Middle frontal gyrus (tissue), 1 donor: ENCODE measurements around the gene STX18.
A peak's percentile ranks its signal among the peaks of the same experiment; 100 is the strongest.

Experiments used
- DNase-seq: peaks from one replicate; pipeline ENCODE4 v3.0.0-alpha.2; 2015; ENCODE audit warnings: low spot score; ENCODE audit errors: extremely low spot score

The STX18 gene

DNA sequence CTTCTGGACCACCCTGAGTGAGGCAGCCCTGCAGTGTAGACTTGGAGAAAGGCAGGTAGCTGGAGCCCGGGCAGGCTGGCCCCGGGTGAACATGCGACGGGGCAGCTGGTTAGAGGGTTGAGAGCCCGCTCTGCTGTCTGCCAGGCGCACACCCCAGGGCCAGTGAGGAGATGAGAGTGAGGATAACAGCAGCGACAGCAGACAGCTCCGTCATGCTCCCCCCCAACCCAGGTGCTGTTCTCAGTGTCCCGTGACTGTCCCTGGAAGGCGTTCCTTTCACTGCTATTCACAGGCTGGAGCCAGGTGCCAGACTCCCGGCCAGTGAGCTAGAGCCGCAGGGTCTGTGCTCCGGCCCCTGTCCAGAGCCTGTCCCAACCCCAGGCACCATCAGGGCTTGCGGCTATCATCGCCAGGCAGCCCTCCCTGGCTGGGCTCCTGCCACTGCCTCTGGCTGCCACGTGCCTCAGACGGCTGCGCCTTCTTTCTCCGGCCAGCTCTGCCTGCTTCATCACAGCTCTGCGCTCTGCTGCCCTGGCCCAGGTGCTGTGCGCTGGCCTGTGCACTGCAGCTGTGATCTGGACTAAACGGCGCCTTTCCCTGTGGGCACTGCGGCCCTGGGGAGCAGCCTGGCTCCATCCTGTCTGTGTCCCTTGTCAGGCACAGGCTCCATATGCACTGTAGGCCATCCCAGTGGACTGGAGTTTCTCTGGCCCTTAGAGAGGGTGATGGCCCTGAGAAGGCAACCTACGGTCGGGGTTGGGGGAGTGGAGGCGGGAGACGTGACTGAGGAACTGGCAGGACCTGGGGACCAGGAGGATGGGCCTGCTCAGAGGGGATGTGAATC is 135.2 kb downstream of the STX18 start:
- no peak for DNase-seq

DNA sequence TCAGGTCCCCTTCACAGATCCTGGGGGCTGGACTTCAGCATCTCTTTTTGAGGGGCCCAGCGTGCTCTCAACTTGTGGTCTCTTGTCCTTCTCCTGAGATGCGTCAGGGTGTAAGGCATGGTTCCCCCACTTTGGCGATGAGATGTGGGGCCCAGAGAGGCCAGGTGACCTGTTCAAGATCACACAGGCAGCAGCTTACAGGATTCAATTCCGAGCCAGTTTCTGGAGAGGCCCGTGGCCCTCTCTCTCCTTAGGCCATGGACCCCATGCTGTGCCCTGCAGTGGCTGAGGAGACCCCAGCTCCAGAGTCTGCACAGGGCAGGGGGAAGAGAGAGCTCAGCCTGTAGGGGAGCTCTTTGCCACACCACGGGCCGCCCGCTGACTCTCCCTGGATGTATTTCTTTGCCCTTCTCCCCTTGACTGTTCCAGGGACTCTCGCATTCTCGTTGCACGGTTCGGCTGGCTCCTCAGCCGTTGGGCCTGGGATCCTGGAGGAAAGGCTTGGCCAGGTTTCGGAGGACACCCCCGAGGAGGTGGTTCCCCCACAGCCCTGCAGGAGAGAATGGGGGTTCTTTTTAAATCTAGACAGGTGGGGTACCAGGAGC is 136.4 kb downstream of the STX18 start:
- DNase-seq: no peak

DNA sequence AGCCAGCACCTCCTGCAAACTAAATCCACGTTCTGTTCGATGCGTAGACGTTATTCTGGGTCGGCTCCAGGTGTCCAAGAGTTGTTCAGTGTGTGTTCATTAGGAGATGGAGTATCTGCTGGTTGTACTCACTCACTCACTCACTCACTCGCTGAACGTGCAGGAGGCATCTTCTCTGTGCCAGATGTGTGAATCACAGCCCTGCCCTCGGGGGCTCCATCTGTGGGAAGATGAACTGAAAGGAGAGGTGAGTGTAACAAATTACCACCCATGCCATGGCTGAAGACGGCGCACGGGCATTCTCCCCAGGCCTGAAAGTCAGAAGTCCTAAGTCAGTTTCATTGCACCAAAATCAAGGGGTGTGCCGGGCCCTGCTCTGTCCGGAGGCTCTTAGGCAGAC is 138.9 kb downstream of the STX18 start:
- no peak for DNase-seq

DNA sequence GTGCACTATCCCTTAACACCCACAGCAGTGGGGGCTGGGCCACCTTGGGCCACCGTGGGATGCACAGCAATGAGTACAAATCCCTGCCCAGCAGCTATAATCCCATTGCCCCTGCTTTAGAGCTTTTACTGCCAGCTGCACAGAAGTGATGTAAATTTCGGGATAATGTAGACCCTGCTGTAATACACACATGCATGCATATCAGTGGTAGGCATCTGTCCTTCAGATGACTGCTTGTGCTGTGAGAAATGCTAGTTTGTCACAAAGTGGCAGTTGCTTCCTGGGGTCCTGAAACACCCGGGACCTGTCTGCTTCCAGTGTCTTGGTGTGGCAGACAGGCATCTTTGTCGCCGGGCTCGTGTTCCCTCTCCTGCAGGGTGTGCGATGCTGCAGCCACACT is 140.8 kb downstream of the STX18 start:
- no peak for DNase-seq

DNA sequence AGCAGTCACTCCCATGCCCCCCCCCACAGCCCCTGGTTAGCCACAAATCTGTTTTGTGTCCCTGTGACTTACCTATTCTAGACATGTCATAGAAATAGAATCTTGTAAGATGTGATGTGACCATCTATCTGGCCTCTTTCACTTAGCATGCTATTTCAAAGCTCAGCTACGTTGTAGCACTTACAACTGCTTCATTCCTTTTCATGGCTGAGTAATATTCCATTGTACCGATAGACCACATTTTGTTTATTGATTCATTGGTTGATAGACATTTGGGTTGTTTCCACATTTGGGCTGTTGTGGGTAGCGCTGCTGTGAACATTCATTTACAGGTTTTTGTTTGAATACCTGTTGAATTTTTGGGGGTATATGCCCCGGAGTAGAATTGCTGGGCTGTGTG is 143.4 kb downstream of the STX18 start:
- no peak for DNase-seq

DNA sequence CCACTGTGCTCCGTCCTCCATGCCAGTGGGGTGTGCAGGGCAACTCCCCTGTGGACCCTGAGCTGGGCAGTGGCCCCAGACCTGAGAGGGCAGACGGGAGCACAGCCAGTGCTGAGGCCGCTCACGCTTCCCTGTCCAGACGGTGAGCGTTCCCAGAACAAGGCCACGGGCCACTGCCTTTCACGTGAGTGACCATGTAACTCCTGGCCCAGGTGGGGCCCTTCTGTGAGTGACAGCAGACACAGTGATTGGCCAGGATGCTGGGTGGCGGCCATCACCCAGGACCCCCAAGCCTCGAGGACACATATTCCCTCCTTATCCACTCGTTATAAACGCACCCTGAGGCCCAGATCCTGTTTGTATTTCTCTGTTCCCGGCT is 144.4 kb downstream of the STX18 start:
- DNase-seq: no peak

DNA sequence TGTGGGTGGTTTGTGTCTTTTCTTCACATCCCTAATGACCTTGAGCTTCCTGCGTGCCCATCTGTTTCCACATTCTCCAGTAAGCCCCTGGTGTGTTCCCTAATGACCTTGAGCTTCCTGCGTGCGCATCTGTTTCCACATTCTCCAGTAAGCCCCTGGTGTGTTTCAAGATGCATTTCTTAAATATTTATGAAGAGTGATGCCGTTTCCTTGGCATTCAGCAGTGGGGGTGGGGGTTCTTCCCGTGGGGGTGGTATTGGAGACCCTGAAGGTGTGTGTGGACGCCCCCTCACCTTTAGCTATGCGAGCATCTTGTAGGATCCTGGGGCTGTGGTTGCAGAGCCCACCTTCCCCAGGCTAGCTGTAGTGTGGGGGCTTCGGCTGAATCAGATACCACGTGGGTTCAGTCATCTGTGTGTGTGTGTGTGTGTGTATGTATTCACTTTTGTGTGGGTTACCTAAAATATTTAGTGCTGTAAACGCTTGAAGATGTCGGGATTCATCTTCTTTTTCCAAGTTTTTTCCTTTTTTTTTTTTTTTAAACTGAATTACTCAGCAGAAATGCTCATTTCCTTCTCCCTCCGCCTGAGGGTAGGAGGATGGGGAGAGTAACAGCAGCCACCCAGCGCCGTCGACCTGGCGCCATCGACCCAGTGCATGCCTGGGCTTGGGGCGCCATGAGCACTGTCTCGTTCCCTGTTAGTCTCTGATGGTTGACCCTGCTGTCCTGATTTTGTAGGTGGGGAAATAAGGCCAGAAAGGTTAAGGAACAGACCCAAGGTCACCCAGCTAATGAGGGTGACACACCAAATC is 145.0 kb downstream of the STX18 start:
- no peak for DNase-seq

DNA sequence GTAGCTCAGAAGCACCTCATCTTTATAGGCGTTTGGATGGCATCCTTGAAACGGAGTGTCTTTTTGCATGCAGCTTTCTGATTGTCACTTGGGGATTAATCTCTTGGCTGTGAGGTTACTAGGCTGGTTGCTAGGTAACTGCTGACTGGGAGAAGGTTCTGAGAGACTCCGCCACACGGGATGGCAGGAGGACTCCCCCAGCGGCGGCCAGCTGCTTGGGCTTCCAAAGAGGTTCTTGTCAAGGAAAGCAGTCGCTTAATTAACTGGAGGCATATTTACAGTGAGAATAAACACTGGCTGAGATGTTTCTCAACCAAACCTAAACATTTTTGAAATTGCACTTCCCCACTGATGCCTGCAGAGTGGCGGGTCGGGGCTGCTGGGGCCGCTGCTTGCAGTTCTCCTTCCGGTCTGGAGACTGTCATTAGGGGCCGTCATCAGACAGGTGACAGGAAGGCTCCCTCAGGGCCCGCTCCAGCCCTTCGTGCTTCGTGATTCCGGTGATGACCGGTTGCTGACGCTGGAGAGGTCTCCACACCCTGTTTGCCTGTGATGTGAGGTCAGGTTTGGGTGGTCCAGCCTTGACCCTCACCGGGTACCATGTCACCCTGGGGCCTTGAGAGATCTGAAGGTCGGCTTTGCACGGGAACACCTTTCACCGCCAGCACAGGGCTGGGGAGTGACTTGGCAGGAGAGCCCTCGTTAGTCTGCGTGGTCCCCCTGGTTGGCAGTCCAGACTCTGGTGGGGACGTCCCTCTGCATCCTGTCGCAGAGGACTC is 145.8 kb downstream of the STX18 start:
- DNase-seq: peak; percentile 32

DNA sequence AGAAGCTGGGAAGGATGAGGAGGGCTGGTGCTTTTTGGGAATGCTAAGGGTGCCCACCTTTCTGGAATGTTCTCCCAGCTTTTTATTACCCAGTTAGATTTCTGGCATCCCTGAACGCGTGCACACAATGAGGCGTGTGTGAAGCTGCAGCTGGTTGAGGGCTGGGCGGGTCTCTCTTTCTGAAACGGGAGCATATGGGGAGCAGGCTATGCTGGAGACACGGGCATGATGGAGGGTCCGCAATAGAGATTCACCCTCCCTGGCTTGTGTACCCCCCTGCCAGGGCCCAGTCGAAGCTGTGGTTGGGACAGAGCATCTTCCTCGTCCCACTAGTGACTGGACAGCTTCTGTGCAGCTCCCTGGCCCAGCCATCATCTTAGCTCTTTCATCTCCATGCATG is 146.5 kb downstream of the STX18 start:
- no peak for DNase-seq

DNA sequence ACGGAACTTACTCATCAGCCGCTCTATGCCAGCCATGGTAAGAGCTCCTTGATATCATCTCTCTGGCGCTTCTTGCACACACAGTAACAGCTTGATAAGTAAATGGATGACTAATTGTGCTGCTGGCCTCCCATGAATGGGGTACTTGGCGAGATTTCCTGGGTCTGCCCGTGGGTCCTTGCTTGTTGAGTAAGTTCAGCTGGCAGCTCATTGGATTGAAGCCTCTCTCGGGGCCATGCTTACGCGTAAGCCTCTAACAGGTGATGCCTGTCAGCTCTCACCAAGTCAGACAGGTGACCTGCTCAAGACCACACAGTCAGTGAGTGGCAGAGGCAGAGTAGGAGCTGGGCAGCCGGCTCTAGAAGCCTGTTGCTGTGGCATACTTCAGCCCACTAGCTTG is 147.2 kb downstream of the STX18 start:
- DNase-seq: no peak

DNA sequence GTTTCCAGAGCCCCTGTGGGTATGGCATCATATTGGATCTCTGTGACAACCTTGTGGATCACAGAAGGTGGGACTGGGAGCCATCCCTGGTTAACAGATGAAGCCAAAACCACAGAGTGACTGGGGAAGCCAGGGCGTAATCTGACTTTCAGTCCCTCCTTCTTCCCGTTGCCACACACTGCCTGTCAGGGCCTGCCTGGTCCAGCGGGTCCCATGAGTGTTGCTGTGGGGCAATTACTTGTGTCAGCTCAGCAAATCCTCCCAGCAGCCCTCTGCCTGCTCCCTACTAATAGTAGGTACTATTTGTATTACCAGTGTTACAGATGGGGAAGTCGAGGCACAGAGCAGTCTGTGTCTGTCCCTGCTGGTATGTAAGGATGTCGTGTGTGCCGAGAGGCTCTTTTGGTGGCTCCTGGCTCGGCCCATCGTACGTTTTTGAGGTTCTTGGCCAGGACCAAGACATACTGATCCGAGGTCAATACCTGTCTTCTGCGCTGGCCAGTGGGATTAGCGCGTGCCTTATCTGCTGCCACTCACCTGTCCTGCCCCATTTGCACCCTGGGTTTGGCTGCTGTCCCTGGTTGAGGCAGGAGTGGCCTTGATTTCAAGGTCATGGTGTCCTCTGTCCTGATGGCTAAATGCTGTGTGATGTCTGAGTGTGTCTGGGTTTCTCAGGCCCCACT is 149.2 kb downstream of the STX18 start:
- DNase-seq: no peak

DNA sequence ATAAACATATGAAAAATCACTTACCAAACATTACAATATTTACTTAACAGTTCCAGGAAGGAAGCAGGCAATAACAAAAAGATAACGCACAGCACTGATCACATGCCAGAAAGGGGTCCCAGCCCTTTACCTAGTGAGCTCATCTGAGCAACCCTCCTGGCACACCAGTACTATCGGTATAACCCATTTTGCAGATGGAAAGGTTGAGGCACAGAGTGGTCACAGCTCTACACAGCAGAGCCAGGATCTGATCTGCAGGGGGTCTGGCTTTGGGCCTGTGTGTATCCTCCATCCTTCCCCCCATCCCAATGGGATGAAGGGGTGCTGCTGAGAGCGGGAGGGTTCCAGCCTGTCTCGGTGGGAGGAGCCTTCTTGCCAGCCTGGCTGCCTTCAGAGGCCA is 150.0 kb downstream of the STX18 start:
- no peak for DNase-seq

DNA sequence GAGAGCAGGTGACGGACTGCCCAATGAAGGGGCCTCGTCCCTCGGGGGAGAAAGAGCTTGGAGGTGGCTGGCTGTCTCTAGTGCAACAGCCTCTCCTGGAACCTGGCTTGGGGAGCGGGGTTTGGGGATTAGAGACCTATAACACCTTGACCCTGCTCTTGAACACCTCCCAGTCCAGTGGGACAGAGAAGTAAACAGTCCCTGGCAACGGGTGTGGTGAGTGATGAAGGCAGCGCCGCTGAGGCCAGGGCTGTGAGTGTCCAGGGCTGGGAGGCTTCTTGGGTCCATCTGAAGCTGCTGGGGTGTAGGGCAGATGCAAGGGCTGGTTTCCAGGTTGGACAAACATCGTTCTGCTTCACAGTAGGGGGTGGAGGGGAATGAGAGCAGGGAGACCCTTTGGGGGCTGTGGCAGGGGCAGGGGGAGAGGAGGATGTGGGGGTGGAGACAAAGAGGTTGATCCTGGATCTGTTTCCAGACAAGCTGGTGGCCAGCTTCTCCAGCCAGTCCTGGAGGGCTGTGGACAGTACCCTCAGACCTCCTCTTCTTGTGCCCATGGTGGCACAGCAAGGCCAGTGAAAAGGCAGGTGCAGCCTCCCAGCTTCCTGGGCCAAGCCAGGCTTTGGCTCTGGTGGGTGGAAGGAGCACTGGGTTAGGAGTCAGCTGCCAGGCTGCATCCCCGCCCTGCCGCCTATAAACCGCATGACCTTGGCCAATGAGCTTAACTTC is 151.2 kb downstream of the STX18 start:
- DNase-seq: no peak

DNA sequence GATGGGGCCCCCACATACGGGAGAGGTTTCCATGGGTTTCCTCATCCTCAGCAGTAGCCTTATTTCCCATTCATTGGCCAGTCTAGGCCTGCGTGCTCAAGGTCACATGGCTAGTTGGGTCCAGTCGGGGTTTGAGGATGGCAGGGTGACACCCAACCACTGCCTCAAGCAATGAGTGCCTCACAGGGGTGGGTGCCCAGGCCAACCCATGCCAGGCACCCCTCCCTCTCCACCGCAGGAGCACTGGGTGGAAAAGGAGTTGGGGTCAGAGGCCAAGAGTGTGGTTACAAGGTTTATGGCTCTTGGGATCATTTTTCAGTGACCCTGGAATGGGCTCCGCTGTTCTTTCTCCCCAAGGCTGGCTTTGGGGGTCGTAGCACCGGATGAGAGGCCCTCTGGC is 151.8 kb downstream of the STX18 start:
- DNase-seq: no peak

DNA sequence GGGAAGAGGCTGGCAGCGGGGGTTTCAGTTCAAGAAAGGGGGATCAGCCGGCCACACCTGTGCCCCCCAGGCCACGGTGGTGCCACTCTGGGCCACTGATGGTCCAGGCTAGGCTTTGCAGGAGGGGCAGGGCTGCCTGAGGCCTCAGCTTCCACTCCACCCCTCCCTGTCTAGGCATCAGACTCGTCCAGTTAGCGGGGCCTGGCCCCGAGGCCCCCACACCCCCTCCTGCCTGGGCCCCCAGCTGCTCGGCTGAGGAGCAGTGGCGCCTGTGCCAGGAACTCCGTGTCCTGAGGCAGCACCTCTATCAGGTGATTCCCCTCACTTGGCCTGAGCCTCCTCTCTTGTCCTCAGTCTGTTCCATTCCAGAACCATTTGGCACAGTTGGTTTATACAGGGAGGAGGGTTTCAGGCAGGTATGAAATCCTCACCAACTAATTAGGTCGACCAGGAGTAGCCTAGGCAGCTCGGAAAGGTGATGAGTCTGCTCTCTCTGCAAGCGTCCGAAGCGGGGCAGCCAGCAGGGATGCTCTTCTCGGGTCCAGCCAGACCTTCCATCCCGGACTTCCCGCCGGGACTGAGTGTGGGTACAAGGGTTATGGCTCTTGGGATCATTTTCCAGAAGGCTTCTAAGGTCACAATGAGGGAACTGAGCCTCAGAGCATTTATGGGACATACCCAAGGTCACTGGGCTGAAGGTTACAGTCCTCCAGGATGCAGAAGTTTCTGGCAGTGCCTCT is 152.8 kb downstream of the STX18 start:
- DNase-seq: no peak

DNA sequence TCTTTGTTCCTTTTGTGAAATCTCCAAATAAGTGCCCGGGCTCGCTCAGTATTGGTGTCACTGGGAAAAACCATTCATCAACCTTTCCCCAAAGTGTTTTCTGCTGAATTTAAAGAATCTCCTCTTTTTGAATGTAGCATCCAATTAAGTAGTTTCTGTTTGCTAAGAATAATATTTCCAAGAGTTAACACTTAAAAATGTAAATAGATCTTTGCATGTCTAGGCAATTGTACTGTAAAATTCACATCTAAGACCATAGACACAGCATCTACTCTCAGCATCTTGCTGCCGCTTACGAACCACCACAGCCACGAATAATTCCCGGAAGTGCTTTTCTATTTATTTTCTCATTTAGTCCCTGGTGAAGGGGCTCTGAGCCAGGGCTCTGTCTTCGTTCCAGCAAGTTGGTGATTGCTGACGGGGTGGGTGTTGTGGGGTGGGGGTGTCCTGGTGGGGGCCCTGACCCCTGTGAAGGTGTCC is 153.5 kb downstream of the STX18 start:
- DNase-seq: no peak

DNA sequence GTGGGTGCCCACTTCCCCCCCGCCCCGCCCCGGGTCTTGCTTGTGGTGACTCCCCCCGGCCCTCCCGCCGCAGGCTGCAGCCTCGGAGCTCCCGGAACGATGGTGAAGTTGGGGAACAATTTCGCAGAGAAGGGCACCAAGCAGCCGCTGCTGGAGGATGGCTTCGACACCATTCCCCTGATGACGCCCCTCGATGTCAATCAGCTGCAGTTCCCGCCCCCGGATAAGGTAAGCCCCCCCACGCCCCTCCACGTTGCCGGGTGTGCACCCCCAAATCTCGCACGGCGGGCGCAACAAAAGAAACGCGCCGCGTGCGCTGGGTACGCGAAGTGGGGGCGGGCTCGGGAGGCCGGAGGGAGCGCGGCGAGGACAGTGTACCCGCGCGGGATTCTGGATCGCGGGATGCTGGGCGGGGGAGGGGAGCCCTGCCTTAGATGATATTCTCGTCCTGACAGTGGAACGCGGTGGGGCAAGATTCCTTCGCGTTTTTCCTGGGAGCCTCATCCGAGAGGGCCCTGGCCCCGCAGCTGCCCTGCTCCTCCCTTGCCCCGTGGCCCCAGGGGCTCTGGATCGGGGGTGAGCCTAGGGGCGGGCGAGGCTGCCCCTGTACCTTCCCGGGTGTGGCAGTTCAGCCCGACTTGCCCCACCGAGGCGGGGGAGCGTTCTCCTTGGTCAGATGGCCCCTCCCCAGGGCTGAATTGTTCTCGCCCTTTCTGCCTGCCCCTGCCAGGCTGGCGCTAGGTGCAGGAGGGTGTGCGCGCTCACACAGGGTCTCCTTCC is 154.1 kb downstream of the STX18 start:
- DNase-seq: no peak

DNA sequence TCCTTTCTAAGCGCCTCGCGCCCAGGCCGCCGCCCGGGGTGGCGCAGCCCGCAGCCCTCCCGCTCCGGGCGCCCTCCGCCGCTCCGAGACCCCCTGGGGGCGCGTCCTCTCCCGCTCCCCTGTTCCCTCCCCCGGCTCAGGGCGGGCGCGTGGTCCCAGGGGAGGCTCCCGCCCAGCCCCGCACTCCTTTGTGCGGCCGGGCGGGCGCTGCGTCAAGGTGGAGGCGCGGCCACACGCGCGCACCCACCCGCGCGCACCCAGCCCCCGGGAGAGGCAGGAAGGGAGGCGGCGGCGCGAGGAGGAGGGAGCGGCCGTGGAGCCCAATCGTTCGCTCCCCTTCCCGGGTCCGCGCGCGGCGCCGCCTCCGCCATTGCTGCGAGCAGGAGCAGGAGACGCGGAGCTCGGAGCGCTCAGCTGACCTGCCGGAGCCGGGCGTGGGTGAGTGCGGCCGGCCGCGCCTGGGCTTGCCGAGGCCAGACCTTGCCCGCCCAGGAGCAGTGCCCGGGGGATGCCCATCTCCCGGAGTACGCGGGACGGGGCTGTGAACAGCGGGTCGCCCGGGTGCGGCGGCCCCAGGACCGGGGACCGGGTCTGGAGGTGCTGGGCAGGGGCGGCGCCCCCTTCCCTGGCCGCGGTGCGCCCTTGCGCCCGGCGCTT is 155.0 kb downstream of the STX18 start, which contains the start of gene NSG1:
TSS of gene NSG1 (plus strand) at position 367 of the 657 bp plus-strand sequence. CDS start 528 bp downstream, outside the sequence.
- DNase-seq: peak; percentile 15
